Heart left ventricle (tissue), 16 donors: ENCODE results near the gene PRKAR1B. TPM values are rescaled to one million over a fixed set of nuclear protein-coding genes. Genes with fewer than 3 reads are reported as not detected.

Source experiments
- ATAC-seq, 4 donors: fragments of 200-7000 bp; cut with Tn5 transposase; one replicate each; pipeline ENCODE4 v1.9.1; 2020 to 2022; ENCODE audit warnings: moderate library complexity in 4 of 4, mild to moderate bottlenecking in 3 of 4, moderate number of reproducible peaks in 1 of 4
- DNase-seq, 5 donors: peaks; one replicate each; pipeline ENCODE4 v3.0.0-alpha.2; 2020
- H3K27ac ChIP-seq, 12 donors: fragments of 200-600 bp; sonication (generic) in 4 of 12; one replicate each; pipeline versions ENCODE4 v1.5.0 to v1.8.0; 2016 to 2022; ENCODE audit warnings: mild to moderate bottlenecking in 2 of 12
- H3K27me3 ChIP-seq, 9 donors: fragments of 200-600 bp; sonication (generic) in 2 of 9; one replicate each; pipeline versions ENCODE4 v1.5.1 to v1.8.0; 2016 to 2022; ENCODE audit warnings: mild to moderate bottlenecking in 3 of 9
- H3K36me3 ChIP-seq, 9 donors: fragments of 200-600 bp; sonication (generic) in 2 of 9; one replicate each; pipeline versions ENCODE4 v1.5.0 to v1.8.0; 2018 to 2022; ENCODE audit warnings: mild to moderate bottlenecking in 2 of 9
- H3K4me1 ChIP-seq, 12 donors: fragments of 200-600 bp; sonication (generic) in 4 of 12; one replicate each; pipeline versions ENCODE4 v1.5.0 to v1.8.0; 2016 to 2022; ENCODE audit warnings: mild to moderate bottlenecking in 3 of 12
- H3K4me3 ChIP-seq, 12 donors: fragments of 200-600 bp; sonication (generic) in 4 of 12; one replicate each; pipeline versions ENCODE4 v1.5.0 to v1.8.0; 2017 to 2022; ENCODE audit warnings: mild to moderate bottlenecking in 9 of 12, moderate library complexity in 4 of 12
- H3K9me3 ChIP-seq, 12 donors: fragments of 200-600 bp; sonication (generic) in 4 of 12; one replicate each; pipeline versions ENCODE4 v1.5.0 to v1.8.0; 2016 to 2022; ENCODE audit warnings: mild to moderate bottlenecking in 1 of 12
- CTCF ChIP-seq, 12 donors: fragments of 200-600 bp; sonication (generic) in 4 of 12; IDR thresholded peaks; one replicate each; pipeline versions ENCODE4 v1.5.0 to v1.8.0; 2018 to 2022; ENCODE audit warnings: antibody characterized with exemption in 12 of 12, mild to moderate bottlenecking in 5 of 12
- POLR2A ChIP-seq, 2 donors: fragments of 450-650 bp; IDR thresholded peaks; one replicate each; pipeline ENCODE4 v1.6.1; 2017; ENCODE audit warnings: antibody characterized with exemption in 2 of 2, mild to moderate bottlenecking in 2 of 2, moderate library complexity in 2 of 2
- WGBS, 4 donors: extraction: QIAGEN DNeasy Blood & Tissue Kit in 2 of 4; methylation state at CpG; one replicate each; pipeline versions ENCODE4 v1.1.5 to v1.1.7; 2013 to 2018; 5-methylcytosine and 5-hydroxymethylcytosine counted together
- intact Hi-C, 10 donors: fragments of 100-400 bp; cut with DNase I; formaldehyde crosslinking; loops; one replicate each; pipeline versions ENCODE4 v1.11.1 to v1.14.2; 2022
- polyA plus RNA-seq, 2 donors: library from polyadenylated mRNA; stranded (reverse); fragments of 200-250 nt; gene quantifications; one replicate each; pipeline ENCODE4 v1.2.3, GENCODE V29; 2013
- total RNA-seq, 9 donors: library from RNA; depleted of rRNA in 2 of 9; stranded (reverse); fragments of >200 nt in 2 of 9; fragmentation: NEBNext Ultra II Directional in 3 of 9; extraction: Animal tissue kit (Norgen Biotek cat#: 25700) in 3 of 9; gene quantifications; one replicate each; pipeline versions ENCODE4 v1.1.0 to v1.2.4, GENCODE V29; 2016 to 2023
- donor health status: ischemic (EF 13 %, LVEDD 7.1; RV severe dilation, severe dysfunction).
- donor health status: healthy with polysubstance abuse.
- donor health status: DM: no; HTN: yes; CAD: no.
- donor health status: DM: no; HTN: no; CAD: no.
- donor health status: ischemic (EF 25% LVEDD 6.9; RV normal size, moderate dysfunction).
- donor health status: ischemic (EF 25% LVEDD 5.7; RV mildly dilated, moderate dysfunction).
- donor health status: healthy.
- donor health status: DM: yes; HTN: yes; CAD: no.
- donor health status: ischemic (EF 35%, LVEDD 5.7; RV mildly dilated, moderate dysfunction).
- donor health status: nonischemic (EF 11% LVEDD 7.7; RV severe dilation, severe dysfunction).
- donor health status: DM: yes; HTN: yes; CAD: no.
- donor health status: PGD.
- donor health status: ischemic (EF 29% LVEDD 5.4; RV normal size, mild dysfunction).
- donor health status: nonischemic (EF 23%, LVEDD 6.1; RV moderate dilation, normal function).

PRKAR1B gene
- total and polyA plus RNA-seq, 11 donors, result 4.1 to 22.2 (median 17.9) TPM

- Histone ChIP-seq H3K27me3 (no peaks in the 10 kb centered on the region), H3K27ac (no peak overlapping the region), H3K4me3 (no peak overlapping the region), H3K36me3 (no peaks in the 10 kb centered on the region), H3K9me3 (no peaks in the 10 kb centered on the region), H3K4me1 (peaks cover 0 to 15% (median 11%) of the 10 kb centered on the region in 12 donors)
- ATAC-seq (no peak), DNase-seq (no peak)
- intact Hi-C loops, result no loop called here
- 83 to 90% (median 85%) methylated on average over 11 to 12 of the region's 12 CpGs for WGBS, 4 donors
- TF ChIP-seq POLR2A (IDR thresholded peaks at IDR 0.05) (no peak), CTCF (IDR thresholded peaks at IDR 0.05) (no peak)
These were observed 190.8 kb downstream of the PRKAR1B start for GRCh38 chr7:536231-536630.

GRCh38 chr7:534959-535358 lies 192.1 kb downstream of the PRKAR1B start:
- peaks cover 0 to 15% (median 11%) of the 10 kb centered on the region in 12 donors for H3K4me1 ChIP-seq
- H3K4me3 ChIP-seq, result no peak overlapping the region
- intact Hi-C loops, result no loop called here
- DNase-seq (no peak), ATAC-seq (no peak)
- H3K36me3 ChIP-seq, result no peaks in the 10 kb centered on the region
- H3K9me3 ChIP-seq, result no peaks in the 10 kb centered on the region
- H3K27me3 ChIP-seq, result no peaks in the 10 kb centered on the region
- no peak overlapping the region for H3K27ac ChIP-seq
- WGBS, 4 donors, result 87 to 95% (median 95%) methylated on average over 10 of the region's 10 CpGs
- TF ChIP-seq CTCF (IDR thresholded peaks at IDR 0.05) (no peak), POLR2A (IDR thresholded peaks at IDR 0.05) (no peak)

DNA sequence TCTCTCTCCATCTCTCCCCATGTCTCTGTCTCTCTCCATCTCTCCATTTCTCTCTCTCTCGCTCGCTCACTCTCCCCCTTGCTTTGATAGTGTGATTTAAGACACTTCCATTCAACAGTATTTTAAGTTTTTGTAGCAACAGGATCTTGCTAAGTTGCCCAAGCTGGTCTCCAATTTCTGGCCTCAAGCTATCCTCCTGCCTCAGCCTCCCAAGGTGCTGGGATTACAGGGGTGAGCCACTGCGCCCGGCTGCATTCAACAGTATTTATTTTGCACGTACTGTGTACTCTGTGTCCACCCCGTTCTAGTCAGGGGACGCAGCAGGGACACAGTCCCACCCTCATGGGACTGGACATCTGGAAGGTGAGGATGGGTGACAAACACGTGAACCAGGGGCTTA lies 193.0 kb downstream of the PRKAR1B start:
- TF ChIP-seq POLR2A (IDR thresholded peaks at IDR 0.05), result no peak
- no peak for TF ChIP-seq CTCF (IDR thresholded peaks at IDR 0.05)
- ATAC-seq, result no peak
- H3K4me3 ChIP-seq, result no peak overlapping the region
- whole genome bisulfite sequencing, 4 donors, result 88 to 94% (median 92%) methylated on average over 8 of the region's 8 CpGs
- H3K27ac ChIP-seq, result no peak overlapping the region
- no peaks in the 10 kb centered on the region for H3K27me3 ChIP-seq
- no peaks in the 10 kb centered on the region for H3K36me3 ChIP-seq
- no peaks in the 10 kb centered on the region for H3K9me3 ChIP-seq
- intact Hi-C loops, result no loop called here
- peaks cover 0 to 15% (median 11%) of the 10 kb centered on the region in 12 donors for H3K4me1 ChIP-seq
- no peak for DNase-seq

DNA sequence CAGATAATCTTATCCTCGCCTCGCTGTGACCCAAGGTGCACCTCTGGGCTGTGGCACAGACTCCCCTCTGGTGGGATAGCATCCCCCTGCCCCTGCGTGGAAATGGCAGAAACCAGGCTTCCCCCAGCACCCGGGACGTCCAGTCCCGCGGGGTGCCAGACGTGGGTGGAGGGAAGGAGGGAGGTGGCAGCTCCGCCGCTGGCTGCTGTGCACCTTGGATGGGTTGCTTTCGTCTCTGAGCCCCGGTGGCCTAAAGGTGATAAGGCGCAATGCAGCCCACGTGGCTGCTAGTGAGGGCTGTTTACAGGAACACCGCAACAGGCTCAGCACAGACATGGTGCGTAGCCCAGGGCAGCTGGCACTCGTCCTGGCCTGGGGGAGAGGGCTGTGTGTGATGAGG lies 193.8 kb downstream of the PRKAR1B start:
- no peak for TF ChIP-seq CTCF (IDR thresholded peaks at IDR 0.05)
- TF ChIP-seq POLR2A (IDR thresholded peaks at IDR 0.05), result no peak
- Histone ChIP-seq H3K4me1 (peaks cover 0 to 8% (median 7%) of the 10 kb centered on the region in 12 donors), H3K36me3 (no peaks in the 10 kb centered on the region), H3K4me3 (no peak overlapping the region), H3K27ac (no peak overlapping the region), H3K9me3 (no peaks in the 10 kb centered on the region), H3K27me3 (no peaks in the 10 kb centered on the region)
- ATAC-seq (no peak), DNase-seq (no peak)
- 72 to 80% (median 73%) methylated on average over 12 to 17 of the region's 17 CpGs for WGBS, 4 donors
- intact Hi-C loops, result no loop called here
